MM.1S (cell line): ENCODE data around the gene DUSP28.

Experiments
- DNase-seq: peaks from one replicate; pipeline ENCODE4 v3.0.0-alpha.2; 2015
- H2AFZ ChIP-seq: fragments of 300-600 bp; sonication (generic); 2 replicates; pipeline ENCODE4 v1.6.0; 2016; ENCODE audit warnings: antibody characterized with exemption, low read length
- H3F3A ChIP-seq: fragments of 300-600 bp; sonication (generic); 2 replicates; pipeline ENCODE4 v1.6.1; 2016; ENCODE audit warnings: mild to moderate bottlenecking, antibody characterized with exemption, low read length, moderate library complexity, mixed read lengths; ENCODE audit not compliant: insufficient read depth
- H3K27ac ChIP-seq: fragments of 300-600 bp; sonication (generic); 2 replicates; pipeline ENCODE4 v1.5.1; 2016; ENCODE audit warnings: mild to moderate bottlenecking, low read length
- H3K27me3 ChIP-seq: fragments of 300-600 bp; sonication (generic); replicated peaks from 2 replicates; pipeline ENCODE4 v1.6.0; 2016; ENCODE audit warnings: low read length; ENCODE audit not compliant: insufficient read depth
- H3K36me3 ChIP-seq: fragments of 300-600 bp; sonication (generic); replicated peaks from 2 replicates; pipeline ENCODE4 v1.6.1; 2016; ENCODE audit warnings: mild to moderate bottlenecking, low read length, mixed read lengths; ENCODE audit not compliant: insufficient read depth
- H3K4me1 ChIP-seq: fragments of 300-600 bp; sonication (generic); 2 replicates; pipeline ENCODE4 v1.6.1; 2016; ENCODE audit warnings: low read length, mixed read lengths
- H3K4me2 ChIP-seq: fragments of 300-600 bp; sonication (generic); 2 replicates; pipeline ENCODE4 v1.6.0; 2016; ENCODE audit warnings: low read depth, low read length
- H3K4me3 ChIP-seq: fragments of 300-600 bp; sonication (generic); 2 replicates; pipeline ENCODE4 v1.5.1; 2016; ENCODE audit warnings: low read length, mixed read lengths
- H3K79me2 ChIP-seq: fragments of 300-600 bp; sonication (generic); 2 replicates; pipeline ENCODE4 v1.6.1; 2016; ENCODE audit warnings: mixed run types, low read length, mixed read lengths
- H3K9ac ChIP-seq: fragments of 300-600 bp; sonication (generic); 2 replicates; pipeline ENCODE4 v1.6.1; 2016; ENCODE audit warnings: low read length, mixed read lengths
- H3K9me2 ChIP-seq: fragments of 300-600 bp; sonication (generic); replicated peaks from 2 replicates; pipeline ENCODE4 v1.6.1; 2016; ENCODE audit warnings: mild to moderate bottlenecking, low read length, mixed read lengths; ENCODE audit not compliant: insufficient read depth
- H3K9me3 ChIP-seq: fragments of 300-600 bp; sonication (generic); replicated peaks from 2 replicates; pipeline ENCODE4 v1.6.1; 2016; ENCODE audit warnings: mild to moderate bottlenecking, low read length, mixed read lengths; ENCODE audit not compliant: insufficient read depth
- H4K20me1 ChIP-seq: fragments of 300-600 bp; sonication (generic); 2 replicates; pipeline ENCODE4 v1.6.1; 2016; ENCODE audit warnings: mild to moderate bottlenecking, low read length, moderate library complexity, mixed read lengths; ENCODE audit not compliant: insufficient read depth
- CTCF ChIP-seq: fragments of 300-600 bp; sonication (generic); IDR thresholded peaks from 2 replicates; pipeline ENCODE4 v1.5.1; 2016; ENCODE audit warnings: antibody characterized with exemption, low read length, mixed read lengths
- EZH2 ChIP-seq: fragments of 300-600 bp; sonication (generic); optimal IDR thresholded peaks from 2 replicates; pipeline ENCODE3; 2017; ENCODE audit warnings: low read depth, mild to moderate bottlenecking, antibody characterized with exemption, low read length, mixed read lengths
- EZH2phosphoT487 ChIP-seq: fragments of 300-600 bp; sonication (generic); IDR thresholded peaks from 2 replicates; pipeline ENCODE4 v1.6.1; 2018; ENCODE audit warnings: antibody characterized with exemption, low read length

Gene DUSP28

GRCh38 chr2:240514631-240515030, 45.5 kb upstream of the DUSP28 start:
- H3K27me3 ChIP-seq: no peaks in the 10 kb centered on the region
- H2AFZ ChIP-seq: no peak overlapping the region
- TF ChIP-seq CTCF (no peak), EZH2phosphoT487 (no peak), EZH2 (no peak)
- no peaks in the 10 kb centered on the region for H4K20me1 ChIP-seq
- no peaks in the 10 kb centered on the region for H3K9me3 ChIP-seq
- no peak overlapping the region for H3K9ac ChIP-seq
- H3K27ac ChIP-seq: no peak overlapping the region
- no peaks in the 10 kb centered on the region for H3K9me2 ChIP-seq
- no peaks in the 10 kb centered on the region for H3K36me3 ChIP-seq
- H3K4me1 ChIP-seq: 0 out of 2 replicates have a peak, but pooled peaks cover 5% of the 10 kb centered on the region
- H3K4me2 ChIP-seq: no peak overlapping the region
- no peaks in the 10 kb centered on the region for H3K79me2 ChIP-seq
- H3K4me3 ChIP-seq: no peak overlapping the region
- H3F3A ChIP-seq: peaks cover 6% of the 10 kb centered on the region; the same call in 1 of the 2 replicates
- no peak for DNase-seq

- Histone ChIP-seq H3K4me2 (no peak overlapping the region), H4K20me1 (no peaks in the 10 kb centered on the region), H3K36me3 (no peaks in the 10 kb centered on the region), H3K4me3 (no peak overlapping the region), H3F3A (peaks cover 6% of the 10 kb centered on the region; the same call in 1 of the 2 replicates), H3K27ac (no peak overlapping the region), H2AFZ (no peak overlapping the region), H3K4me1 (0 out of 2 replicates have a peak, but pooled peaks cover 5% of the 10 kb centered on the region), H3K9me3 (no peaks in the 10 kb centered on the region), H3K27me3 (no peaks in the 10 kb centered on the region), H3K79me2 (no peaks in the 10 kb centered on the region), H3K9ac (no peak overlapping the region), H3K9me2 (no peaks in the 10 kb centered on the region)
- TF ChIP-seq CTCF (no peak), EZH2 (no peak), EZH2phosphoT487 (no peak)
- DNase-seq: no peak
Observed at GRCh38 chr2:240517342-240517741, 42.8 kb upstream of the DUSP28 start.

DNA sequence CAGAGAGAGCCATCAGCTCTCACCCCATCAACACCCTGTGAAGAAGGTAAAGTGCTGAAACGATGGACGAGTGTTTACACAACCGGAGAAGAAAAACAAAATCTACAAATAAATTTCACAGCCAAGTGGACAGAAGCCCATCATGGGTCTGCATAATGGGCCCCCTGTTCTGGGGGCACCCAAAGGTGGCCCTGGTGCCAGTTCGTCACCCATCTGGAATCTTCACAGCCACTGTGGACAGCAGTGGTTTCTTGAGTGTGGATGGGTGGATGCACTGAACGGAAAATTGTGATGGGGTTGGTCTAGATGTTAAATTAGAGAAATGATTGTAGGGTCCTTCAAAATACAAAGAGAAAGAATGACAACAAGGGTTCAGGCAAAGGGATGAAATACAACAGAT, 41.2 kb upstream of the DUSP28 start:
- H3K4me3 ChIP-seq: no peak overlapping the region
- H3K27me3 ChIP-seq: no peaks in the 10 kb centered on the region
- no peak for DNase-seq
- H3K4me1 ChIP-seq: 0 out of 2 replicates have a peak, but pooled peaks cover 4% of the 10 kb centered on the region
- H3K36me3 ChIP-seq: peaks cover 3% of the 10 kb centered on the region; the same call in 1 of the 2 replicates
- H3K9me3 ChIP-seq: no peaks in the 10 kb centered on the region
- no peaks in the 10 kb centered on the region for H4K20me1 ChIP-seq
- H3F3A ChIP-seq: peaks cover 6% of the 10 kb centered on the region; the same call in 1 of the 2 replicates
- H2AFZ ChIP-seq: no peak overlapping the region
- H3K27ac ChIP-seq: no peak overlapping the region
- no peak overlapping the region for H3K4me2 ChIP-seq
- no peak overlapping the region for H3K9ac ChIP-seq
- no peaks in the 10 kb centered on the region for H3K9me2 ChIP-seq
- H3K79me2 ChIP-seq: no peaks in the 10 kb centered on the region
- no peak for TF ChIP-seq EZH2
- TF ChIP-seq EZH2phosphoT487: no peak
- TF ChIP-seq CTCF: no peak
